Measurements from ENCODE around the gene ENTPD5. TPM values are rescaled to one million over a fixed set of nuclear protein-coding genes. Genes with fewer than 3 reads are reported as not detected.

Gene ENTPD5
- polyA plus RNA-seq, 1 of the 3 experiments (the other 2 are of a cell fraction): 5.5 TPM

DNA sequence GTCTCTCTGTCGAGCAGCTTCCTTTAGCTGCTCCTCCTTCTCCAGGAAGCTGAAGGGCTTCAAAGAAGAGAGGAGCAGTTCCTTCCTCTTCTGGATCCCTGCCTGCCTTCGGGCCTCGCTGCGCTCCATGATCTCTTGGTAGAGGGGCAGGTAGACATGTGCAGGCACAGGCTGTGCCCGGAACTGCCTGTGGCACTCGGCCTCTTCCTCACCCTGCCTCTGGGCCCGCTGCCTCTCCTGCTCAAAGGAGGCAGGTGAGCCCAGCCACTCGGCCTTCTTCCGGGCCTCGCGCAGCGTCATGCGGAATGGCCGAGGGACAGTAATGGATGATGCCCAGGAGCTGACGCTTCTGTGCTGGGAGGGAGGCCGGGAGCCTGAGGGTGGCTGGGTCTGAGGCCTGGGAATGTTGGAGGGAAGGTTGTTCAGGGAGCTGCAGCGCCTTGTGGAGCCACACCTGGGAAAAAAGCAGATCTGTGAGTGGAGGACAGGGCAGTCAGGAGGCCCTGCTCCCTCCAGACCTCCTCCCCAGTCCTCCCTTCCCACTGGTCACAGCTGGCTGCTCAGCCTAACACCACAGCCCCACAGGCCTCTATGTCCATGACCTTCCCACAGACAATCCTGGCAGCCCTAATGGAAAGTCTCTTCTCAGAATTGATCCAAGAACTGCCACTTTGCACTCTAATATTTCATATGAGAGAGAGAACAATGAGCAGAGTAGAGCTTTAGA is 74.5 kb downstream of the ENTPD5 start (continued):
- TF ChIP-seq, protein P1, sequence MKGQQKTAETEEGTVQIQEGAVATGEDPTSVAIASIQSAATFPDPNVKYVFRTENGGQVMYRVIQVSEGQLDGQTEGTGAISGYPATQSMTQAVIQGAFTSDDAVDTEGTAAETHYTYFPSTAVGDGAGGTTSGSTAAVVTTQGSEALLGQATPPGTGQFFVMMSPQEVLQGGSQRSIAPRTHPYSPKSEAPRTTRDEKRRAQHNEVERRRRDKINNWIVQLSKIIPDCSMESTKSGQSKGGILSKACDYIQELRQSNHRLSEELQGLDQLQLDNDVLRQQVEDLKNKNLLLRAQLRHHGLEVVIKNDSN (IDR thresholded peaks at IDR 0.05; ENCODE audit: borderline replicate concordance, low read depth): no peak
- TF ChIP-seq FOXM1 (IDR thresholded peaks at IDR 0.05; ENCODE audit: low read depth) (no peak), MXI1 (IDR thresholded peaks at IDR 0.05; ENCODE audit: low read depth, low read length) (no peak), RCOR1 (IDR thresholded peaks at IDR 0.05; ENCODE audit: low read length) (no peak)
- TF ChIP-seq, protein P2, sequence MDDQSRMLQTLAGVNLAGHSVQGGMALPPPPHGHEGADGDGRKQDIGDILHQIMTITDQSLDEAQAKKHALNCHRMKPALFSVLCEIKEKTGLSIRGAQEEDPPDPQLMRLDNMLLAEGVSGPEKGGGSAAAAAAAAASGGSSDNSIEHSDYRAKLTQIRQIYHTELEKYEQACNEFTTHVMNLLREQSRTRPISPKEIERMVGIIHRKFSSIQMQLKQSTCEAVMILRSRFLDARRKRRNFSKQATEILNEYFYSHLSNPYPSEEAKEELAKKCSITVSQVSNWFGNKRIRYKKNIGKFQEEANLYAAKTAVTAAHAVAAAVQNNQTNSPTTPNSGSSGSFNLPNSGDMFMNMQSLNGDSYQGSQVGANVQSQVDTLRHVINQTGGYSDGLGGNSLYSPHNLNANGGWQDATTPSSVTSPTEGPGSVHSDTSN (IDR thresholded peaks at IDR 0.05): no peak
- TF ChIP-seq, protein P3, sequence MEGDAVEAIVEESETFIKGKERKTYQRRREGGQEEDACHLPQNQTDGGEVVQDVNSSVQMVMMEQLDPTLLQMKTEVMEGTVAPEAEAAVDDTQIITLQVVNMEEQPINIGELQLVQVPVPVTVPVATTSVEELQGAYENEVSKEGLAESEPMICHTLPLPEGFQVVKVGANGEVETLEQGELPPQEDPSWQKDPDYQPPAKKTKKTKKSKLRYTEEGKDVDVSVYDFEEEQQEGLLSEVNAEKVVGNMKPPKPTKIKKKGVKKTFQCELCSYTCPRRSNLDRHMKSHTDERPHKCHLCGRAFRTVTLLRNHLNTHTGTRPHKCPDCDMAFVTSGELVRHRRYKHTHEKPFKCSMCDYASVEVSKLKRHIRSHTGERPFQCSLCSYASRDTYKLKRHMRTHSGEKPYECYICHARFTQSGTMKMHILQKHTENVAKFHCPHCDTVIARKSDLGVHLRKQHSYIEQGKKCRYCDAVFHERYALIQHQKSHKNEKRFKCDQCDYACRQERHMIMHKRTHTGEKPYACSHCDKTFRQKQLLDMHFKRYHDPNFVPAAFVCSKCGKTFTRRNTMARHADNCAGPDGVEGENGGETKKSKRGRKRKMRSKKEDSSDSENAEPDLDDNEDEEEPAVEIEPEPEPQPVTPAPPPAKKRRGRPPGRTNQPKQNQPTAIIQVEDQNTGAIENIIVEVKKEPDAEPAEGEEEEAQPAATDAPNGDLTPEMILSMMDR (IDR thresholded peaks at IDR 0.05): no peak

DNA sequence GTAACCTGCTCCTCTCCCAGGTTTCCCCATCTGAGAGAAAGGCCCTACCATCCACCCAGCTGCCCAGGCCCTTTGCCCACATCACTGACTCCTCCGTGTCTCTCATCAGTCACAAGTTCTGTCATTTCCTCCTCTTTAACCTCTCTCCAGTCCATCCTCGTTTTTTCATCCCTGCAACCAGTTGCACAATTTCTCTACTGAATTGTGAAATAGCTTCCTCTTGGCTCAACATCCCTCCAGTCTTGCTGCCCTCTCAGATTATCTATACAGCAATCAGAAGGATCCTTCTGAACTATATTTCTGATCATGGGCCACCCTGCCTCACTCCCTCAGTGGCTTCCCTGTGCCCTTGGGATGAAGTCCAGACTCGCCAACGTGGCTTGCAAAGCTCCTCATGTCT is 76.0 kb downstream of the ENTPD5 start:
- no peaks in the 10 kb centered on the region; a peak in 1 of 4 replicates for H3K4me1 ChIP-seq (ENCODE audit: control insufficient read depth in 1 of 2, insufficient read depth in 2 of 2, low read depth in 1 of 2, low read length in 1 of 2)
- no peaks in the 10 kb centered on the region for H3K27me3 ChIP-seq (ENCODE audit: insufficient read depth)
- 57% methylated on average over 4 of the region's 4 CpGs for WGBS (ENCODE audit: low lambda C conversion rate)
- no peak overlapping the region for H3K9ac ChIP-seq
- H3K79me2 ChIP-seq (ENCODE audit: insufficient read depth): no peaks in the 10 kb centered on the region
- H3K36me3 ChIP-seq (replicated peaks in 1 of 2; ENCODE audit: control insufficient read depth in 1 of 2, insufficient read depth in 2 of 2, low read length in 1 of 2): peaks cover 0 to 18% of the 10 kb centered on the region in 2 experiments
- no peaks in the 10 kb centered on the region for H3F3A ChIP-seq (replicated peaks; ENCODE audit: insufficient read depth)
- no peaks in the 10 kb centered on the region for H3K9me2 ChIP-seq
- no peaks in the 10 kb centered on the region for H4K20me1 ChIP-seq (ENCODE audit: insufficient read depth)
- H2AFZ ChIP-seq (ENCODE audit: low read depth): no peak overlapping the region
- no peak overlapping the region for H3K4me2 ChIP-seq
- no peaks in the 10 kb centered on the region for H3K9me3 ChIP-seq
- H3K4me3 ChIP-seq (ENCODE audit: low read depth in 2 of 2, low read length in 1 of 2): no peak overlapping the region
- TF ChIP-seq ELF1 (IDR thresholded peaks at IDR 0.05): no peak
- TF ChIP-seq, protein P4, sequence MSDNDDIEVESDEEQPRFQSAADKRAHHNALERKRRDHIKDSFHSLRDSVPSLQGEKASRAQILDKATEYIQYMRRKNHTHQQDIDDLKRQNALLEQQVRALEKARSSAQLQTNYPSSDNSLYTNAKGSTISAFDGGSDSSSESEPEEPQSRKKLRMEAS (IDR thresholded peaks at IDR 0.05; ENCODE audit: low read depth): no peak
- no peak for TF ChIP-seq JUND (IDR thresholded peaks at IDR 0.05)
- no peak for TF ChIP-seq EZH2phosphoT487 (IDR thresholded peaks at IDR 0.05; ENCODE audit: borderline replicate concordance, low read depth)
- no peak for TF ChIP-seq EP300 (IDR thresholded peaks at IDR 0.05; ENCODE audit: borderline replicate concordance in 1 of 2, low read depth in 1 of 2, low read length in 1 of 2)
- no peak for TF ChIP-seq RFX5 (IDR thresholded peaks at IDR 0.05; ENCODE audit: low read length)
- no peak for TF ChIP-seq TEAD4 (IDR thresholded peaks at IDR 0.05; ENCODE audit: borderline replicate concordance, insufficient read depth)
- TF ChIP-seq, protein P5, sequence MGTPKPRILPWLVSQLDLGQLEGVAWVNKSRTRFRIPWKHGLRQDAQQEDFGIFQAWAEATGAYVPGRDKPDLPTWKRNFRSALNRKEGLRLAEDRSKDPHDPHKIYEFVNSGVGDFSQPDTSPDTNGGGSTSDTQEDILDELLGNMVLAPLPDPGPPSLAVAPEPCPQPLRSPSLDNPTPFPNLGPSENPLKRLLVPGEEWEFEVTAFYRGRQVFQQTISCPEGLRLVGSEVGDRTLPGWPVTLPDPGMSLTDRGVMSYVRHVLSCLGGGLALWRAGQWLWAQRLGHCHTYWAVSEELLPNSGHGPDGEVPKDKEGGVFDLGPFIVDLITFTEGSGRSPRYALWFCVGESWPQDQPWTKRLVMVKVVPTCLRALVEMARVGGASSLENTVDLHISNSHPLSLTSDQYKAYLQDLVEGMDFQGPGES (IDR thresholded peaks at IDR 0.05; ENCODE audit: low read depth, low read length): no peak
- TF ChIP-seq, protein P2 (IDR thresholded peaks at IDR 0.05): no peak
- H3K27ac ChIP-seq (ENCODE audit: low read depth in 2 of 2, low read length in 1 of 2): no peak overlapping the region
- POLR2A ChIA-PET: no interaction called here
- DNase-seq: no peak
- CTCF ChIA-PET: no interaction called here
